ENCODE data around the gene CALCOCO1.
"Not testable (repeated sequence)": the region's sequence is repeated elsewhere in the genome, so short reads cannot be mapped to it uniquely, and the experiment has no call there.

Gene CALCOCO1

DNA sequence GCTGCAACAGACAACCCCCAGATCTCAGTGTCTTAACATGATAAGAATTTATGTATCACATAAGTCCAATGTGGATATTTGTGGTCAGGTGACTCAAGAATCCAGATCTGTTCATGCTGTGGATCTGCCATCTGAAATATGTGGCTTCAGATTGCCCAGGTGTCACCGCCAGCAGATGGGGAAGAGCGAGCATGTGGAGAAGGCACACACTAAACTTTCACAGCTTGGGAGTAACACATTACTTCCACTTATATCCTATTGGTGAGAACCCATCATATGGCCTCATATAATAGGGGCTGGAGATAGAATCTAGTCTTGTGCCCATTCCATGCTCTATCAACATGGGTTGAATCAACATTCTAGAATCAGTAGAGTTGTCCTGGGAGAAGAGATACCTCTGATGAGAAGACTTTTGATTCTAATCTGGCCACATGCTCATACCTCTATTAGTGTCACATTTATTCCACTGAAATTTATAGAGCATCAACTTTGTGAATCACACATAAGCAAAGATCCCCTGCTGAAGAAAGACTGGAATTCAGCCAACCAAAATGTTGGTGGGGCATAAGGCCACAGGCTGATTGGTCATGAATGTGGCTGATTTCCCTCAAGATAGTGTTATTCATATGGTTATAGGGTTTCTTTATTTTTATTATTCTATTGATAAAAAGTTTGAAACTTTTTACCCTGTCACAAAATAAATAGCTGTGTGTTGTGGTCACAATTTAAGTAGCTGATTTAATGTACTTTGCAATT, 6.0 kb upstream of the CALCOCO1 start:
- DNase-seq (ENCODE audit: low read depth): no peak

DNA sequence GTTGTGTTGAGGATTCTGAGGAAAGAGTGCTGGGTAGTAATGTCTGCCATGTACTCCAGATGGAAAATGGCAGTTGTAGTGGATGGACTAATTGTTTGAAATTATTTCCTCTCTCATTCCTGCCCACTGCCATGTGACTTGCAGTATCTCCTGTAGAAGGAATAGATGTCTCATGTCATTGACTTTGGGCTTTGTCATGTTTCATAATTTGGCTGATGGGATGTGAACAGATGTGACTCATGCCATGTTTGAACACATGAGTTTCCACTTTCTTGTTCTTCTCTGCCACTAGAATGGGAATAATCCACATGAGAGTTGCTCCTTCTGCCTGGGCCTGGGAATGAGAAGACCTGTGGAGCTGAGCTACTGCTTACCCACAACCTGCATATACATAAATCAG, 2.4 kb upstream of the CALCOCO1 start:
- no peak for DNase-seq (ENCODE audit: low read depth)

DNA sequence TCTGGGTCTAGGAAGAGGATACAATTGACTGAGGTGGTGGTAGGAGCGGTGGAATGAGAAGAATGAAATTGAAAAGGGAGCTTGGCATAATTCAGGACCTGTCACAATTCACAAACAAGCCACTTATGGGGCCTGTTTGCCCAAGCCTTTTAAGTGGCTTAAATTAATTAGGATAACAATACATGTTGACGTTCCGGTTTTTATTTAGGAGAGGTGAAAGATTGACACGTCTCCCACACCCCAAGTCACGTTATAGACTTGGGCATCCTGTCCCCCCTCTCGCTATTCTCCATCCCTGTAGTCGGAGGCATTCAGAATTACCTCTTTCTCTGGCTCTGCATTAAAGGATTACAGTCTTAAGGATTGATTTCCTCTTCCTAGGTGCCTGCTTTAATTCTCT, 954 bp upstream of the CALCOCO1 start:
- no peak for DNase-seq (ENCODE audit: low read depth)

DNA sequence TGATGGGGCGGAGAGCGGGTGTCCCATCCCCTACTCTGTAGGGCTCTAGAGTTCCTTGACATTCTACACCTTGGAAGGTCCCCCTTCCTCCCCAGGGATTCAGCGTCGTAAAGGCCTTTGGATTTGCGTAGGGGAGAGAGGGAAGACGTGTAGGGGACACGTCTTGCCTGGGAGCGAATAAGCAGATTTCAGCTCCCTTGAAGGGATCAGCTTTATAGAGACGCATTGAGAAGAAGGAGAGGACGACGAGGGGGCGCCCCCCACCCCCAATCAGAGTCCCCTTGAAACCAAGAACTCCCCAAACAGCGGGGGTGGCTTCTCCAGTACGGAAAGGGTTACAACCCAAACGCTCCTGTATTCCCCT, 324 bp downstream of the CALCOCO1 start:
- DNase-seq (ENCODE audit: low read depth): no peak

DNA sequence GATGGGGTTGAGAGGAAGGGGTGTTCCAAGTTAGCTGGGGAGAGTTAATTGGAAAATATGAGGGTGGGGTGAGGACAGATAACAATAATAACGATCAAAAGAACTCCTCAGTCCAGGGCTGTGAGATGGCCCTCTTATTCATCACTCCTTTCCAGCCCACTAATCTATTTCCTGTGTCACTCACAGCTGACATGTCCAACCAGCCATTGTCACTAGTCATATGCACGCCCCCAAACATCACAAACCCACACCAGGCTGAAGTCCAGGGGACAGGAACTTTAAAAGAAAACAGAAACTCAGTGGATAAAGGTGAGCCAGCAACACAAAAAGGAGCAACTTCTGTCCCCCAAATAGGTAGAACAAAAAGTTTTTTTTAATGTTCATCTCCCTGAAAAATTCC, 911 bp downstream of the CALCOCO1 start:
- DNase-seq (ENCODE audit: low read depth): no peak

DNA sequence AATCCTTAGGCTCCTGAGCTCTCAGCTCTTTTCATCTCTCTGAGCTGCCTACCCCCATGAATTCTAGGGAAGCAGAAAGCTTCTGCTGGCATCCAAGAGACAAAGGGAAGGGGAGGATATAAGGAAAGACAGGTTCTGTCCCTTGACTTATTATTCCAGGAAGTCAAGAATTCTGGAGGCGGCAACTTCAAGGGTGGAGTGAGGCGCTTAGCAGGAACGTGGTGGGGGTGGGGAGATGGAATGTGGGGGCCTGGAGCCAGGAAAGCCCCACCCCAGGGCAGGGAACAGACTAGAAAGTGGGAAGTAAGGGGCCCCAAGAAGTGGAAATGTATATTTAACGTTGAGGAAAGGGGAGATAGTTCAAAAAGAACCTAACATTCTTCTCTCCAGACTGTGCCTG, 1.4 kb downstream of the CALCOCO1 start:
- DNase-seq (ENCODE audit: low read depth): no peak

DNA sequence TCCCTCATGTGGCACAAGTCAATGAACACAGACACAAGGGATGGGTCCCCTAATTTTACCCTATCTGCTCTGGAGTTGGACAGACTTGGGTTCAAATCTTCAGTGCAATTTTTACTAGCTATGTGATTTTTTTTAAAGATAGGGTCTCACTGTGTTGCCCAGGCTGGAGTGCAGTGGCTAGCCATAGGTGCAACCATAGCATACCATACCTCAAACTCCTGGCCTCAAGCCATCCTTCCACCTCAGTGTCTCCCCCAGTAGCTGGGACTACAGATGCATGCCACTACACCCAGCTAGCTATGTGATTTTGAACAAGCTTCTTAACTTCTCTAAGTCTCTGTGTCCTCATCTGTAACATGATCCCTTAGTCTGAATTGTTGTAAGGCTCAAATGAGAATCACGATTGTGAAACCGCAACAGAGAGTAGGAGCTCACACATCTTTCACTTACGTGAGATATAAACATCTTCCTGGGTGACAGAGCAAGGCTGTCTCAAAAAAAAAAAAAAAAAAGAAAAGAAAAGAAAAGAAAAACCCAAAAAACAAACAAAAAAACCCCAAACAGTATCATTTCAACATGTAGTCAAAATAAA, 4.7 kb downstream of the CALCOCO1 start:
- no peak for DNase-seq (ENCODE audit: low read depth)

DNA sequence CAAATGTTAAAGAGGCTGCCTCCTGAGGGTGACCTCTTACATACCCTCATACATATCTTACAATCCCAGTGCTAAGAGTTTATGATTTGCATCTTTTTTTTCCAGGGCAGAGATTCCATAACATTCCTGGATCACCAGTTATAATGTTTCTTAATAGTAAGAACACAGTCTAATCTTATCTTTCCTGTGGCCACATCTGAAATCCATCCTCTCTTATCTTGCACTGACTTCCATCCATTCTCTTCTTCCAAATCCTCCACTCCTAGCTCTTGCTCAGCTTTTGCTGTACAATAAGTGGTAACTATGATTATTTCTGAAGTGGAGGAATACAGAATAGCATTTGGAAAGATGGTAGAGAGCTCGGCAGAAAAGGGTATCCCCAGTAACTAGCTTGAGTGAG, 6.3 kb downstream of the CALCOCO1 start:
- no peak for DNase-seq (ENCODE audit: low read depth)

DNA sequence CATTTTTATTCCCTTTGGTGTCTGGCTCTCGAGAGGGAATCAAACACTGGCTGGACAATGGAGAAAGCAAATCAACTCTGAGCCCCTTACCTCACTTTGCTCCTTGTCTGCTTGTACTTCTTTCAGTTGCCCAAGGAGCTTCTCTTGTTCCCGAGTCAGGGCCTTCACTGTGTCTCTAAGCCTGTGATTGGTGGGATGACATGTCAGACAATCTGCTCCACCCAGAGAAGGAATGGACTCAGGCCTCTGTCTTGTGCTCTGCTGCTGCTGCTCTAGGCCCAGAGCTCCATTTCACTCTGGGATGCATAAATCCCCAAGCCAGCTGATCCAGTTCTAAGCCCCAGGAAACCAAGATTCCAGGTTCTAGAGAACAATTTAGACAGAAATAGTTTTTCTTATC, 7.6 kb downstream of the CALCOCO1 start:
- no peak for DNase-seq (ENCODE audit: low read depth)

DNA sequence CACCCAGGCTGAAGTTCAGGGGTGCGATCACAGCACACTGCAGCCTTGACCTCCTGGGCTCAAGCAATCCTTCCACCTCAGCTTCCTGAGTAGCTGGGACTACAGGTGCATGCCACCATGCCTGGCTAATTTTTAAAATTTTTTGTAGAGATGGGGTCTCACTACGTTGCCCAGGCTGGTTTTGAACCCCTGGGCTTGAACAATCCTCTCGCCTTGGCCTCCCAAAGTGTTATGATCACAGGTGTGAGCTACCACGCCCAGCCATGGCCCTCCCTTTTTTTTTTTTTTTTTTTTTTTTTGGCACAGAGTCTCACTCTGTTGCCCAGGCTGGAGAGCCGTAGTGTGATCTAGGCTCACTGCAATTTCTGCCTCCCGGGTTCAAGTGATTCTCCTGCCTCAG, 8.7 kb downstream of the CALCOCO1 start:
- not testable (repeated sequence) for DNase-seq (ENCODE audit: low read depth)

DNA sequence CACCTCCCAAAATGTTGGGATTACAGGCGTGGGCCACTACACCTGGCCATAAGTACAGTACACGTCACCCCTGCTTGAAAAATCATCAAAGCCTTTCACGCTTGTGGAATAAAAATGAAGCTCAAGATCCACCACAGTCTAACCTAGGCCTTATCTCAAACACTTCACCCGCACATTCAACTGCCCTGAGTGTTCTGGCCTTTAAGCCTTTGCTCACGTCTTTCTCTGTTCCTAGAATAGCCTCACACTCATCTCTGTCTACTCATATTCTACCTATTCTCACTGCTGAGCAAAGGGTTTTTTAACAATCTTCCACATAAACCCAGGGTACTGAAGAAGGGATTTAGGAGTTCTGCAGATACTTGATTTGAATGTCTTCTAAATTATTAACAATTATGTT, 9.9 kb downstream of the CALCOCO1 start:
- DNase-seq (ENCODE audit: low read depth): no peak

DNA sequence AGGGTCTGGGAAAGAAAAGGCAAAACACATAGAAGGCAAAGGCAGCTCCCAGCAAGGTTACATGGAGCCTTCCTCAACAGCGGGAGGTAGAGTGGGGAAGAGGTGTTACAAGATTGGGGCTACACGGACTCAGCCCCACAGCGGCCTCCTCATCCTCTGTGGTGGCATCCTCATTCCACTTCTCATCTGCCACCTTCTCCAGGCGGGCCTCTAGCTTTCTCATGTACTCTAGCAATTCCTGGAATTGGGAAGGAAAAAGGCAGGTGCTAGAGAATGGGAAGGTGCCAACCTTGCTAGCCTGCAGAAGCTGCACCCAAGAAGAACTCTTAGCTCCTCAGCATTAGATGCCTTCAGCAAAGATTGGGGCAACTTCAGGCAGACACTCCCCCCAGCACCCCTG, 13.2 kb downstream of the CALCOCO1 start:
- DNase-seq (ENCODE audit: low read depth): no peak

DNA sequence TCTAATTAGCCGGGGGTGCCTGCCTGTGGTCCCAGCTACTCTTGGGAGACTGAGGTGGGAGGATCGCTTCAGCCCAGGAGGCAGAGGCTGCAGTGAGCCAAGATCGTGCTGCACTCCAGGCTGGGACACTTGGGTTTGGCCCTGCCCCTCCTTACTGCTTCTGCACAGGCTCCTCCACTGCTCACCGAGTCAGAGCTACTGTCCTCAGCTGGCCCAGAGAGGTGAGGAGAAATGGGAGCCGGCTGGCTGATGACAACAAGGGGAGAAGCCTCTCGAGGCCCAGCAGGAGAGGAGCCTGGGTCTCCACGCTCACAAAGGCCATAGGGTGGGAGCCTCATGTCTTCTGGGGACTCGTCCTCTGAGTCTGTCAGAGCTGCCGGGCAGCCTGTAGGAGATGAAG, 13.7 kb downstream of the CALCOCO1 start:
- no peak for DNase-seq (ENCODE audit: low read depth)

DNA sequence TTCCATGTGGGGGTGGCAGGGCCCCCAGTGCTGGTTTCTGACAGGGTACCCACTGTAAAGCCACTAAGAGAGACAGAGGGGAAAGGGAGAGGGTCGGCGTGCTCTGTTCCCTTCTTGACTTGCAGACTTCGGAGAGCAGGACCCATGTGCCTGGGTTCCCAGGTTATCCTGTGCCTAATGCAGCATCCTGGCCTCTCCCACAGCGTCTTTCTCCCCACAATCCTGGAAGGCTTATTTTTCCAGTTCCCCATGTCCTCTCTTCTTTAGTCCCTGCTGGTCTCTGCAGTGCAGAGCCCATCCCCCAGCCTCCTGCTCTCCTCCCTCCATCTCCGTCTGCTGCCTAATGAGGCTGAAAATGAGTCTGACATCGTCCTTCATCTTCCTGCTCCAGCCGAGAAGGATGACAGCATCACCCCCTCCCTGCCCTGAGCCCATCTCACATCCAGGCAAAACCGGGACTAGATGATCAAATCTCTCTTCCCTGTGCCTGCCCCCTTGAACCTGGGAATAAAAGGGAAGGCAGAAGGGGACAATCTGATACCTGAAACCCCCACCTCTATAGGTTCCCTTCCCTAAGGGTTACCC, 15.1 kb downstream of the CALCOCO1 start:
- no peak for DNase-seq (ENCODE audit: low read depth)

DNA sequence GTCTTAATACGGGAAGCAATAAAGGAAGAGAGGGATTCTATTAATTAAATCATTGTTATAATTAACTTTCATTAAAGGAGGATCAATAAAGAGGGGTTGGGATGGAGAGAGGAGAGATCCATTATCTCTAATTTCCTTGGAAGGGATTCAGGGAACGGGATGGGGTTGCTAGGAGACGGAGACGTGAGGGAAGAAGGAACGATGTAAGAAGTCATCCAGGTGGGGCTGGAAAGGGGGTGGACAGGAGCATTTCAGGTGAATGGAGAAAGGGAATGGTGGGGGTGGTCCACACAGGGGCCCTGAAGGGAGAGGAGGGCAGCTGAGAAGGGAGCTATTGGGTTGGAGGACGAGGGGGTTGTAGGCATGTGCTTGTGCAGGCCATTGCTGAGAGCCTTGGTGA, 17.2 kb downstream of the CALCOCO1 start:
- no peak for DNase-seq (ENCODE audit: low read depth)

DNA sequence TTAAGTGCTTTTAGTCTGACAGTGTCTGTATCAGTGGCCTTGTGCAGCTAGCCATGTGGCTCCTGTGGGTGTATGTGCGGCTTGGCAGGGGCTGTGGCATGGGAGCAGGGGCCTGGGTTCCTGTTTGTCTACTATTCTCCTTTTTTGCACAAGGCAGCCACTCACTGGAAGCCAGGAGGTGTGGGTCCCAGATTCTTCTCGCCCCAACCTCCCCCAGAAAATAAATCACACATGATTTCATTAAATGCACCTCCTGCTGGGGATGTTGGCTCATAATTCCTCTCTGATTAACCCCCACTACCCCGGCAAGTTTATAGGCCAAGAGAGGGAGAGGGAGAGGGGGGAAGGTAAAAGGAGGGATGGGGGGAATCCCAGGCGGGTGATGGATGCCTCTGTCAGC, 17.6 kb downstream of the CALCOCO1 start:
- no peak for DNase-seq (ENCODE audit: low read depth)

DNA sequence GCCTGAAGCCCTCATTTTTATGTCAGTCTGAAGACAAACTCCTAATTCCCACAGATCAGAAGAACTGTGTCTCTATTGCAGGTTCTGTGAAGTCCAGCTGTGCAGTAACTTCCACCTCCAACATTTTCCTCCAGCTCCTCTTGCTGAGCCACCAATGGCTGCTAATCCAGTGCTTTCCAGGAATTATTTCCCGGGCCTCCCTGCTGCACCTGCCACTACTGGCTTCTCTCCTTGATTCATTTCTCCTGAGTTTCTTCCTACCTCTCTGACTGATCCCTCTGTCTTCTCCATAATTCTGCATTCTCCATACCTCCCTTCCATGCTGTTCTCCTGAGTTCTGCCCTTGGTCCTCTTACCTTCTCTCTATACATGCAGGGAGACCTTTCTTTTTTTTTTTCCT, 21.2 kb downstream of the CALCOCO1 start:
- DNase-seq (ENCODE audit: low read depth): no peak

DNA sequence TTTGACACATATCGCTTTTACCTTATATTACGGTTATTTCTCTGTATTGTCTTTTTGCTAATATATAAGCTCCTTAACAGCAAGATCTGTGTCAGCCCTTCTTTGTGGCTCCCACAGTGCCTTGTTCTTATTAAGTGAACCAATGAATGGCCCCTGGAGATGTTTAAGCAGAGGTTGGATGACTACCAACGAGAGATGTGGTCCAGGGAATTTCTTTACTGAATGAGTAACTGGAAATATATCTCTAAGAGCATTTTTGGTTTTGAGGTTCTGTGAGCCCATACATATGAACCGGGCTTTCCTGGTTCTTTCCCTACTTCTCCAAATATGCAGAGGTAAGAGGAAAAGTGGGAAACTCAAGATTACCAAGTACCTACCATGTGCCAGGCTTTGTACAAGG, 23.5 kb downstream of the CALCOCO1 start:
- DNase-seq (ENCODE audit: low read depth): no peak

DNA sequence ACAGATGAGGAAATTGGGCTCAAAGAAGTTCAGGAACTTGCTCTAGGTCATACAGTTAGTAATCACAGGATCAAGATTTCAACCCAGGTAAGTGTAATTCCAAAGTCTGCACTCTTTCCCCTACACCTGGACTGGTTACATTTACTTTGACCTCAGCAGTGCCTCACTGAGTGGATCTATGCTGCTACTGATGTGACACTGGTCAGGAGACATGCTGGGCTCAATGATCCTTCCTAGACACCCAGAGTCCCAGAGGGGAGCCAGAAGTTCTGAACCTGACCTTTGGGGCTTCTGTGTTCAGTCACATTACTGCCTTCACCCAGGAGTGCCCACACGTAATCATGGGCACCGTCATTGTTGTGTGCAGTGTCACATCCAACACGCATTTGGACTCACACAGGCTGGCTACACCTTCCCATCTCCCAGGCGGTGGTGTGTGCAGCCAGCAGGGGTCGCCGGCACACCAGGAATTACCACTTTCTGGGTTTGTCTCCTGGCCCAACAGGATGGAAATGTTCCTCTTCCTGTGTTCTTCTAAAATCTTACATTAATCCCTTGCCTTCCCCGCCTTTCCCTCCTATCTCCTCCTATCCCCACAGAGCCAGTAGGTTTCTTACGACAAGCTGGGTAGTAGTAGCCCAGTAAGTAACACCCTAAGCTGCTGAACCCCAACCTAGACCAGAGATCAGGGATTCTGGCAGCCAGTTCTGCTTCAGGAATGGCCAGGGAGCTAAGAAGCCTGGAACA, 25.6 kb downstream of the CALCOCO1 start:
- peak; percentile 60 for DNase-seq (ENCODE audit: low read depth)

DNA sequence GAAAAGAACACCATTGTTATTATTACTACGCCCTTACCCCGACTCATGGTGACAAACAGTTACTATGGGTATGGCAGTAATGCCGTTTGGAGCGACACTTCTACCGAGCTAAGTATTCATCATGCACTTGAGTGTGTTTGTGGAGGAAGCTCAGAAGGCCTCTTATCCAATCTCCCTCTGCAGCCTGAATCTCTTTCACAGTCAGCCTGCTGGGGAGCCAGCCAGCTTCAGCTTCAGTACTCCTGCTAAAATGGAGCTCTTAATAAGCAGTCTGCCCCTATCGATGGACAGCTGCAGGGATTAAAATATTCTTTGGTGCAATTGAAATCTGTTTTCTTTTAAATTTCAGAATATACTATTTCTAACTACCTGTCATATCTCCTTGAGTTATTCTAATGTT, 26.7 kb downstream of the CALCOCO1 start:
- DNase-seq (ENCODE audit: low read depth): no peak

DNA sequence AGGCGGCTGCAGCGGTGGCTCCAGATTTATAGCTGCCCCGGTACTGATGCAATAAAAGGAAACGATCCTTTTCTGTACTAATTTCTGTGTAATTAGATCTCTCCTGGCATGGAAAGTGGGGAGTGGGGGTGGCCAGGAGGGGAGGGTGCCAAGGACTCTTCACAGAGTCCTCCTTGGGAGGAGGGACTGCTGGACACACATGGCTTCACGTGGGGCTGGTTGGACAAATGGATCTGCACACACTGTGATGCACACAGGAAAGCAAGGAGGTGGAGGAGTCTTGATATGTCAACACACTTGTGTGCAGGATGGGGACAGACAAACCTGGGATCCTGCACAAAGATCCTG, 27.6 kb downstream of the CALCOCO1 start:
- DNase-seq (ENCODE audit: low read depth): no peak

DNA sequence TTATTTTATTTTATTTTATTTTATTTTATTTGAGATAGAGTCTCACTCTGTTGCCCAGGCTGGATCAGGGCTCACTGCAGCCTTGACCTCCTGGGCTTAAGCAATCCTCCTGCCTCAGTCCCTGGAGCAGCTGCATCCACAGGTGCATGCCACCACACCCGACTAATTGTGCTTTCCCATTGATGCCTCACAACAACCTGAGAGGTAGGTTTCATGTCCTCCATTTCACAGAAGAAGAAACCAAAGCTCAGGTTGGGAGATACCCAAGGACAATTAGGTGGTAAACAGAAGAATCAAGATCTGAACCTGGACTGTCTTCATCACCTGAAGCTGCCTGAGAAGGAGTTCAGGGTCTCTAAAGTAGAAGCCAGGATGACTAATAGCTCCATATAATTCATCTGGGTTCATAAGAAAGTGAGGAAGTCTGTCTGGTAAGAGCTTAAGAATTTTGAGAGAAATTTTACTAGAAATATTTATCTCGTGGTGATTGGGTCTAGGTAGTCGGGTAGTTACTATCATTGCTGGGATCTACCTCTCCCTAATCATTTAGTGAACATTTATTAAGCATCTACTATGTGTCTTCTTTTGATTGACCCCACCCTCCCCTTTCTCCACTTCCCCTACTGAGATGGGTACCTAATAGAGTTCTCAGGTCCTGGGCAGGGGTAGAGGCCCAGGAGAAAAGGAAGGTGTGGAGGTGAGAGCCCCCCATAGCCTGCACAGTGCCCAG, 28.1 kb downstream of the CALCOCO1 start:
- DNase-seq (ENCODE audit: low read depth): no peak

Data from T follicular helper cell (primary cell).